Activated CD4-positive, CD25-positive, alpha-beta regulatory T cell treated with anti-CD3 and anti-CD28 coated beads, Interleukin-2, amount 50 U/mL, for 16 hours (primary cell): Measurements from ENCODE around the gene SERPINB1.

Experiments
- DNase-seq: peaks from one replicate; pipeline ENCODE4 v3.0.0-alpha.2; 2020; ENCODE audit warnings: low read depth, low spot score

Gene SERPINB1

GRCh38 chr6:2850538-2851113 lies 9.0 kb upstream of the SERPINB1 start:
- DNase-seq, result no peak

GRCh38 chr6:2848851-2849250 lies 7.2 kb upstream of the SERPINB1 start:
- DNase-seq, result peak; percentile 47

GRCh38 chr6:2845880-2846208 lies 4.2 kb upstream of the SERPINB1 start:
- no peak for DNase-seq

GRCh38 chr6:2844008-2844407 lies 2.3 kb upstream of the SERPINB1 start:
- no peak for DNase-seq

GRCh38 chr6:2843138-2843740 lies 1.6 kb upstream of the SERPINB1 start:
- no peak for DNase-seq

GRCh38 chr6:2842139-2842552 lies 483 bp upstream of the SERPINB1 start:
- DNase-seq, result no peak

GRCh38 chr6:2840749-2841061 lies 958 bp downstream of the SERPINB1 start:
- no peak for DNase-seq

- DNase-seq, result no peak
Observed at GRCh38 chr6:2839982-2840748, 1.5 kb downstream of the SERPINB1 start.

GRCh38 chr6:2839195-2839981 lies 2.3 kb downstream of the SERPINB1 start:
- DNase-seq, result no peak

- DNase-seq, result no peak
Observed at GRCh38 chr6:2838251-2838650, 3.4 kb downstream of the SERPINB1 start.

- DNase-seq, result no peak
Observed at GRCh38 chr6:2834262-2834661, 7.4 kb downstream of the SERPINB1 start.

- DNase-seq, result no peak
Observed at GRCh38 chr6:2831392-2831791, 10.3 kb downstream of the SERPINB1 start.

- no peak for DNase-seq
Observed at GRCh38 chr6:2830183-2830582, 11.5 kb downstream of the SERPINB1 start.

GRCh38 chr6:2829253-2829652 lies 12.4 kb downstream of the SERPINB1 start:
- no peak for DNase-seq

GRCh38 chr6:2828629-2829028 lies 13.0 kb downstream of the SERPINB1 start:
- DNase-seq, result no peak

- no peak for DNase-seq
Observed at GRCh38 chr6:2827142-2827541, 14.5 kb downstream of the SERPINB1 start.

- no peak for DNase-seq
Observed at GRCh38 chr6:2826131-2826530, 15.5 kb downstream of the SERPINB1 start.

GRCh38 chr6:2823104-2823850 lies 18.4 kb downstream of the SERPINB1 start:
- DNase-seq, result no peak

GRCh38 chr6:2821554-2821953 lies 20.1 kb downstream of the SERPINB1 start:
- DNase-seq, result no peak

- DNase-seq, result no peak
Observed at GRCh38 chr6:2820415-2820814, 21.2 kb downstream of the SERPINB1 start.

- no peak for DNase-seq
Observed at GRCh38 chr6:2819978-2820377, 21.7 kb downstream of the SERPINB1 start.

- no peak for DNase-seq
Observed at GRCh38 chr6:2819115-2819514, 22.5 kb downstream of the SERPINB1 start.
